CD4-positive, alpha-beta memory T cell (primary cell): ENCODE data around the gene CDC73. TPM values are rescaled to one million over a fixed set of nuclear protein-coding genes. Genes with fewer than 3 reads are reported as not detected.
A peak's percentile ranks its signal among the peaks of the same experiment; 100 is the strongest.
"Not testable (repeated sequence)": the region's sequence is repeated elsewhere in the genome, so short reads cannot be mapped to it uniquely, and the experiment has no call there.

Experiments
- CTCF ChIA-PET: fragments of 350-600 bp; sonication (Branson Sonifier 250); formaldehyde crosslinking; loops from one replicate; lab custom pipeline; 2021; ENCODE audit warnings: inconsistent platforms; ENCODE audit not compliant: partially characterized antibody; lab: Charles Lee
- POLR2A ChIA-PET: fragments of 350-600 bp; sonication (Branson Sonifier 250); formaldehyde crosslinking; loops from one replicate; lab custom pipeline; 2021; ENCODE audit not compliant: partially characterized antibody; lab: Charles Lee
- DNase-seq, 5 donors: peaks; one replicate each; pipeline versions ENCODE4 v3.0.0 to v3.0.0-alpha.2; 2020 to 2022; ENCODE audit warnings: mixed read lengths in 1 of 5
- H3K27ac ChIP-seq: one replicate; pipeline ENCODE4 v1.7.0; 2013; ENCODE audit warnings: low read depth, low read length
- H3K27me3 ChIP-seq: 2 replicates; pipeline ENCODE4 v1.7.0; 2013; ENCODE audit warnings: mild to moderate bottlenecking, low read length, moderate library complexity; ENCODE audit not compliant: insufficient read depth
- H3K36me3 ChIP-seq: 2 replicates; pipeline ENCODE4 v1.7.0; 2013; ENCODE audit warnings: mild to moderate bottlenecking, low read length, moderate library complexity; ENCODE audit not compliant: insufficient read depth
- H3K4me1 ChIP-seq: 2 replicates; pipeline ENCODE4 v1.7.0; 2013; ENCODE audit warnings: mild to moderate bottlenecking, low read length, moderate library complexity; ENCODE audit not compliant: insufficient read depth
- H3K4me3 ChIP-seq, 2 donors: one replicate each; pipeline ENCODE4 v1.7.0; 2013; ENCODE audit warnings: low read length in 2 of 2, mild to moderate bottlenecking in 1 of 2
- H3K9me3 ChIP-seq, 2 donors: one replicate each; pipeline ENCODE4 v1.7.0; 2013; ENCODE audit warnings: low read length in 2 of 2, control low read depth in 1 of 2; ENCODE audit not compliant: control insufficient read depth in 1 of 2
- H3K27ac Mint-ChIP-seq, 7 donors: one replicate each; pipeline ENCODE4 v1.8.0; 2020 to 2021; ENCODE audit warnings: mixed read lengths in 7 of 7, mild to moderate bottlenecking in 6 of 7, inconsistent platforms in 3 of 7, moderate library complexity in 3 of 7
- H3K27me3 Mint-ChIP-seq, 2 donors: one replicate each; pipeline ENCODE4 v1.8.0; 2020 to 2021; ENCODE audit warnings: mixed read lengths in 2 of 2
- H3K36me3 Mint-ChIP-seq, 2 donors: one replicate each; pipeline ENCODE4 v1.8.0; 2020 to 2021; ENCODE audit warnings: mixed read lengths in 2 of 2, inconsistent platforms in 1 of 2, mild to moderate bottlenecking in 1 of 2
- H3K4me1 Mint-ChIP-seq, 4 donors: one replicate each; pipeline ENCODE4 v1.8.0; 2020 to 2021; ENCODE audit warnings: mixed read lengths in 4 of 4, mild to moderate bottlenecking in 1 of 4
- H3K4me3 Mint-ChIP-seq, 8 donors: one replicate each; pipeline ENCODE4 v1.8.0; 2020 to 2021; ENCODE audit warnings: mixed read lengths in 8 of 8, mild to moderate bottlenecking in 7 of 8, moderate library complexity in 6 of 8, inconsistent platforms in 3 of 8
- H3K9me3 Mint-ChIP-seq, 8 donors: one replicate each; pipeline ENCODE4 v1.8.0; 2020 to 2021; ENCODE audit warnings: mixed read lengths in 8 of 8, mild to moderate bottlenecking in 5 of 8, inconsistent platforms in 3 of 8, moderate library complexity in 1 of 8
- intact Hi-C: fragments of 100-400 bp; cut with micrococcal nuclease; formaldehyde crosslinking; loops from one replicate; pipeline ENCODE4 v1.15.1; 2023
- polyA plus RNA-seq, 2 donors: library from polyadenylated mRNA; unstranded; fragments of 300-500 nt; fragmentation: Illumina TruSeq; gene quantifications; one replicate each; pipeline ENCODE4 v1.2.3, GENCODE V29; 2021
- total RNA-seq, 2 experiments: library from RNA; stranded (reverse); gene quantifications; one replicate each; pipeline ENCODE4 v1.2.3, GENCODE V29; 2021

Gene CDC73
- total and polyA plus RNA-seq, 4 experiments from 2014 or later, result 70.4 to 75.0 (median 71.3) TPM

DNA sequence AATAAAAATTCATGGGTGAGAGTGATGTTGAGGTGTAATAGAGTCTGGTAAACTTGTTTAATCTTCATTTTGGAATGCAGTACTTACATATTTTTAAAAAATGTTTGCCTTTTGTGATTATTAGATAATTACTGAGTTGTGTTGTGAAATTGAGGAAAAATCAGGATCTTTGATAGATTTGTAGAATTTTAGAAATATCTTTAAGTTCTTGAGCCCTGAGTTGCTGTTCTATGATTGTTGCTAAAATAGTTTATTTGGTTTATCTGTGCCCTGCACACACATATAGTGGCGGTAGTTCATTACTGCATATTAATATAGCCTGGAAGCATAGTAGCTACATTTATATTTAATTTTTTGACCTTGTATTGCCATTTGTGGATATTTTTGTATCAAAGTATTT is 62.9 kb downstream of the CDC73 start:
- intact Hi-C loops, result loop anchor here (5.0 to 10.0 kb wide), 4 partner anchors 153 to 980 kb away; no protein-coding TSS in a partner anchor
- H3K4me1 Mint-ChIP-seq, result peaks cover 32 to 64% (median 44%) of the 10 kb centered on the region in 4 donors
- Histone ChIP-seq H3K27me3 (no peaks in the 10 kb centered on the region), H3K36me3 (no peaks in the 10 kb centered on the region), H3K9me3 (no peaks in the 10 kb centered on the region), H3K4me3 (peak overlapping the region in 1 of 2 donors; percentile 32), H3K4me1 (peaks cover 54% of the 10 kb centered on the region), H3K27ac (peak overlapping the region; percentile 53)
- DNase-seq, result no peak
- H3K27ac Mint-ChIP-seq, result peak overlapping the region; percentile 26 to 87 (median 74)
- peak overlapping the region; percentile 70 to 92 (median 86) for H3K4me3 Mint-ChIP-seq
- ChIA-PET CTCF (interaction anchor here (1.3 to 3.8 kb wide), 5 partner anchors 32 to 1110 kb away, joined by 3 to 28 read pairs (median 9); no protein-coding TSS in a partner anchor), POLR2A (interaction anchor here (0.7 to 5.1 kb wide), 6 partner anchors 126 to 1109 kb away, joined by 3 to 65 read pairs (median 6); partner anchors contain the start of gene UCHL5)
- no peaks in the 10 kb centered on the region for H3K27me3 Mint-ChIP-seq
- H3K36me3 Mint-ChIP-seq, result peaks cover 7 to 20% of the 10 kb centered on the region in 2 donors
- H3K9me3 Mint-ChIP-seq, result peaks cover 0 to 11% (median 2%) of the 10 kb centered on the region in 8 donors

DNA sequence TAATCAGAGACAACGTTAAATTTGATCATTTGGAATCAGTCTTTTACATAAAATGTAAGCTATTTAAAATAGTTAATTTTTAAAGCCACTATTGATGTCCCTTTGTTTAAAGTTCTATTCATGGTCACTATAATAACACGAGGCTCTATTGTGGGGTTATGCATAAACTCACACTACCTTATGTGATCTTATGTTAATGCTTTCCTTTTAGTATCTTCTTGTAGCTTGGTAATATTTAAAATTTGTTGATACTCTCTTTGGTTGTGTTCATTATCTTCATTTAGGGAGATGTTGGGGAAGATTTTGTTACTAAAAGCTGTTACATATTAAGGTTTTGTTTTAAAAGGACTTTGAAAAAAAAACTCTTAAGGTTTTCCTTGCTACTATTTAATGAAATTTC is 63.4 kb downstream of the CDC73 start:
- Mint-ChIP-seq H3K4me1 (peaks cover 36 to 68% (median 46%) of the 10 kb centered on the region in 4 donors), H3K27ac (peak overlapping the region; percentile 74 to 90 (median 82)), H3K4me3 (peak overlapping the region; percentile 70 to 92 (median 86)), H3K27me3 (no peaks in the 10 kb centered on the region), H3K9me3 (peaks cover 0 to 10% (median 1%) of the 10 kb centered on the region in 8 donors), H3K36me3 (peaks cover 7 to 18% of the 10 kb centered on the region in 2 donors)
- intact Hi-C loops, result loop anchor here (10.0 kb wide), 3 partner anchors 280 to 980 kb away; no protein-coding TSS in a partner anchor
- Histone ChIP-seq H3K4me1 (peaks cover 58% of the 10 kb centered on the region), H3K9me3 (no peaks in the 10 kb centered on the region), H3K27me3 (no peaks in the 10 kb centered on the region), H3K36me3 (no peaks in the 10 kb centered on the region), H3K27ac (peak overlapping the region; percentile 53), H3K4me3 (peak overlapping the region in 1 of 2 donors; percentile 32)
- ChIA-PET CTCF (interaction anchor here (1.1 to 3.8 kb wide), 6 partner anchors 31 to 1109 kb away, joined by 3 to 28 read pairs (median 6); no protein-coding TSS in a partner anchor), POLR2A (interaction anchor here (1.2 to 5.1 kb wide), 7 partner anchors 28 to 295 kb away, joined by 4 to 65 read pairs (median 6); no protein-coding TSS in a partner anchor)
- DNase-seq, result no peak

DNA sequence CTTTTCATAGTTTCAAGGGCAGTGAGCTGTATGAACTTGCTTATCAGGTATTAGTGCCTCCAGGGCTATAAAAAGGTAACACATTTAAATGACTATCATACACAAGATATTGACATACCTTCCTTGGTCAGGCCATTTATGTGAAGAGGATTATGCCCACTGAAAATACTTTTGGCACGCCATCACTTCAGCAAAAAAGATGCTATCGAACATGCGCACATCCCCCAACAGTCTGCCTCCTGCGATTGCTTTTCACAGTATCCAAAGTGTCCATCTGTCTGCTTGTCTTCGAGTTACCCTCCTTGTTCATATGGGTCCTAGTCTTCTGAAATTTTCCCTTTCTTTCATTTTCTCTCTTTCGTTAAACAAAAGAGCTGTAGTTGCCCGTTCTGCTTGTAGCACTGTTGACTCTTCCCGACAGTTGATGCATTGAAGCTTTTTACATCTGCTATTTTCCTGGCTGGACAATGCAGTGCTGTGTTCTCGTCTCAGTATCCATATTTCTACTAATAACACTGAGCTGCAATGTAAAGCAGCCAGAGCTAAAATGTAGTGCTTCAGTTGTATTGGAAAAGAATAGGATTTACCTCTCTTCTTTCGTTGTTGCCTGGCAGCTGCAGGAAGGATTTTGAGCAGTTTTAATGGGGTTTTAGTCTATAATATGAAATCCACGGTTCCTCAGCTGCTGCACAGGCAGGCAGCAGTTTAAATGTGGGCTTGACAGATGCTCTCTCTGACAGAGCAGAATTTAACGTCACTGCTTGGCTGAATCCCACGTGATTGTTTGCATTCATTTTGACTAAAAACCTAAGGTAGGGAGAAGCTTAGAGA is 64.3 kb downstream of the CDC73 start, which contains the start of gene B3GALT2:
Gene B3GALT2, minus strand, starts transcription at position 713 of the 831 bp plus-strand sequence. CDS start 5,051 bp downstream, outside the sequence.
- CTCF ChIA-PET, result interaction anchor here (0.8 to 3.8 kb wide), 10 partner anchors 30 to 1109 kb away, joined by 3 to 28 read pairs (median 3); partner anchors contain the start of gene CDC73
- intact Hi-C loops, result loop anchor here (10.0 kb wide), 3 partner anchors 279 to 979 kb away; no protein-coding TSS in a partner anchor

DNA sequence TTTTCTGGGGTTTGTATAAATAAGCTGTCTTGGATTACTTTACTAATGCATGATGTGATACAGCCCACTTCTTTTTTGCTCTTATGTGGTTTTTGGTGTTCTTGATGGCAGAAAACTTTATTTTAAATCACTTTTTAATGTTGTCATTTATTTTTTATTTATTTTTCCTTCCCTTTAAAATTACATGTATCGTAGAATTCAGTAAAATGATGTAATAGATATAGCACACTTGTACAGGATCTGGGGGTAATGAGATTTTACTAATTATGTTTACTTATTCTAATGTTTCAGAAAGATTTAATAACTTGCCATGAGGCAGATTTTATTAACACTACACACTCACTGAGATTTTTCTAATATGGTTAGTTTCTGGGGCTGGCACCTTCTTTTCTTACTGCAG is 65.3 kb downstream of the CDC73 start:
- Mint-ChIP-seq H3K9me3 (peaks cover 0 to 4% (median 0%) of the 10 kb centered on the region in 8 donors), H3K36me3 (peaks cover 2 to 6% of the 10 kb centered on the region in 2 donors), H3K27ac (peak overlapping the region; percentile 25 to 90 (median 79)), H3K27me3 (no peaks in the 10 kb centered on the region), H3K4me1 (peaks cover 36 to 66% (median 44%) of the 10 kb centered on the region in 4 donors), H3K4me3 (peak overlapping the region in 5 of 8 donors; percentile 70 to 92 (median 82))
- no peak for DNase-seq
- Histone ChIP-seq H3K4me3 (no peak overlapping the region), H3K27me3 (no peaks in the 10 kb centered on the region), H3K4me1 (peaks cover 57% of the 10 kb centered on the region), H3K36me3 (no peaks in the 10 kb centered on the region), H3K27ac (peak overlapping the region; percentile 53), H3K9me3 (no peaks in the 10 kb centered on the region)
- CTCF ChIA-PET, result interaction anchor here (0.8 to 3.8 kb wide), 4 partner anchors 66 to 1108 kb away, joined by 3 to 28 read pairs (median 3); partner anchors contain the start of gene CDC73
- POLR2A ChIA-PET, result interaction anchor here (0.6 to 5.1 kb wide), 11 partner anchors 65 to 1102 kb away, joined by 3 to 65 read pairs (median 5); no protein-coding TSS in a partner anchor
- intact Hi-C loops, result loop anchor here (10.0 kb wide), 3 partner anchors 278 to 978 kb away; no protein-coding TSS in a partner anchor

More for the DNA sequence above, 64.3 kb downstream of the CDC73 start, which contains the start of gene B3GALT2:
- H3K27ac ChIP-seq, result peak within 1 kb of the TSS; percentile 53
- Mint-ChIP-seq H3K36me3 (peaks cover 7 to 9% of the 10 kb centered on the region in 2 donors), H3K4me3 (peak within 1 kb of the TSS; percentile 70 to 92 (median 86)), H3K27ac (peak within 1 kb of the TSS; percentile 78 to 92 (median 86)), H3K27me3 (no peaks in the 10 kb centered on the region), H3K9me3 (peaks cover 0 to 5% (median 0%) of the 10 kb centered on the region in 8 donors), H3K4me1 (peaks cover 42 to 75% (median 50%) of the 10 kb centered on the region in 4 donors)
- no peaks in the 10 kb centered on the region for H3K36me3 ChIP-seq
- POLR2A ChIA-PET, result interaction anchor here (0.6 to 5.1 kb wide), 14 partner anchors 27 to 1108 kb away, joined by 3 to 65 read pairs (median 4); no protein-coding TSS in a partner anchor
- peak; percentile 34 to 59 (median 43) for DNase-seq
- H3K27me3 ChIP-seq, result no peaks in the 10 kb centered on the region
- H3K4me1 ChIP-seq, result peaks cover 65% of the 10 kb centered on the region
- peak within 1 kb of the TSS; percentile 14 to 32 for H3K4me3 ChIP-seq
- no peaks in the 10 kb centered on the region for H3K9me3 ChIP-seq

DNA sequence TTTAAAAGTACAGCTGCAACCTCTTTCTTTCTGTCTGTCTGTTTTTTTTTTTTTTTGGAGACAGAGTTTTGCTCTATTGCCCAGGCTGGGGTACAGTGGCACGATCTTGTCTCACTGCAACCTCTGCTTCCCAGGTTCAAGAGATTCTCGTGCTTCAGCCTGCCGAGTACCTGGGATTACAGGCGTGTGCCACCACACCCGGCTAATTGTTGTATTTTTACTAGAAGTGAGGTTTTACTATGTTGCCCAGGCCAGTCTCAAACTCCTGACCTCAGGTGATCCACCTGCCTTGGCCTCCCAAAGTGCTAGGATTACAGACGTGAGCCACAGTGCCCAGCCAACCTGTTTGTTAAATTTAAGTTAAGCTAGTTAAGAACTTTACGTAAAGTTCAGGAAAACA is 67.1 kb downstream of the CDC73 start:
- peak overlapping the region in 3 of 7 donors; percentile 18 to 61 (median 57) for H3K27ac Mint-ChIP-seq
- intact Hi-C loops, result loop anchor here (10.0 kb wide), 3 partner anchors 276 to 976 kb away; no protein-coding TSS in a partner anchor
- CTCF ChIA-PET, result interaction anchor here (1.2 to 3.8 kb wide), 4 partner anchors 149 to 1108 kb away, joined by 3 to 28 read pairs (median 9); no protein-coding TSS in a partner anchor
- H3K9me3 ChIP-seq, H3K27me3 Mint-ChIP-seq, H3K4me3 ChIP-seq, H3K27ac ChIP-seq, H3K27me3 ChIP-seq, DNase-seq, H3K36me3 ChIP-seq, H3K9me3 Mint-ChIP-seq: not testable (repeated sequence)
- peaks cover 17% of the 10 kb centered on the region in 2 donors for H3K36me3 Mint-ChIP-seq
- H3K4me1 ChIP-seq, result peaks cover 51% of the 10 kb centered on the region
- peaks cover 38 to 71% (median 50%) of the 10 kb centered on the region in 4 donors for H3K4me1 Mint-ChIP-seq
- H3K4me3 Mint-ChIP-seq, result peak overlapping the region in 3 of 8 donors; percentile 2 to 27 (median 9)
- POLR2A ChIA-PET, result interaction anchor here (0.7 to 0.8 kb wide), 2 partner anchors 12 to 122 kb away, joined by 3 read pairs; no protein-coding TSS in a partner anchor

DNA sequence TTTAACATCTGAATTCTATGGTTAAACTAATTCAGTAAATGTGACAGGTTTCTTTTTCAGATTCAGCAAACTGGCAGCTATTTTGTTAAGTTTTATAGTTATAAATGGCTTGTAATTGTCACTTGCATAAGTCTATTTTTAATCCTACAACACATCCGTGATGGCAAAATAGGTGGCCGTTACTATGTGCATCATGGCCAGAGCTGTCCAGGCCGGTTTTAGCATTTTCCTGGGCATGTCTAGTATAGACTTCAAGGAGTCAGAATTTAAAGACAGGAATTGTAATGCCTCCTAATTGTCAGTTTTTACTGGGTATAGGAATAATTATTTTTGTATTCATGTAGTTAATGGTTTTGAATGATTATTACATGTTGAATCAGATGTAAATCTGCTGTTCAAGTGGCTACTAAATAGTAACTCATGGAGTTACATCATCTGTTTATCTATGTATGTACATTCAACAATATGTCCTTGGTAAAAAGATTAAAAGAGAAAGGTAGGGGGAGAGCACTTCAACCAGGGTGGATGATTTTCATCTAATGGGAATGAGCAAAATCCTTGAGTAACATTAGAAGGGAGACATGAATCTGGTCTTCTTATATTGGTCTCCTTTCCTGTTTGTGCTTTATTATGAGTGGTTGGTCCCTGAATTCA is 67.7 kb downstream of the CDC73 start:
- Histone ChIP-seq H3K9me3 (peaks cover 0 to 5% of the 10 kb centered on the region in 2 donors), H3K4me1 (peaks cover 51% of the 10 kb centered on the region), H3K36me3 (peaks cover 4% of the 10 kb centered on the region), H3K27me3 (no peaks in the 10 kb centered on the region), H3K27ac (no peak overlapping the region), H3K4me3 (no peak overlapping the region)
- Mint-ChIP-seq H3K9me3 (peaks cover 0 to 8% (median 0%) of the 10 kb centered on the region in 8 donors), H3K27me3 (no peaks in the 10 kb centered on the region), H3K27ac (peak overlapping the region in 5 of 7 donors; percentile 5 to 78 (median 60)), H3K4me3 (peak overlapping the region in 3 of 8 donors; percentile 5 to 45 (median 6)), H3K36me3 (peaks cover 18 to 23% of the 10 kb centered on the region in 2 donors), H3K4me1 (peaks cover 36 to 73% (median 54%) of the 10 kb centered on the region in 4 donors)
- no peak for DNase-seq
- CTCF ChIA-PET, result interaction anchor here (1.0 to 3.1 kb wide), 6 partner anchors 10 to 1108 kb away, joined by 3 to 13 read pairs (median 4); no protein-coding TSS in a partner anchor
- POLR2A ChIA-PET, result interaction anchor here (0.7 to 1.8 kb wide), 3 partner anchors 21 to 270 kb away, joined by 3 to 5 read pairs (median 3); no protein-coding TSS in a partner anchor
- intact Hi-C loops, result loop anchor here (10.0 kb wide), 3 partner anchors 275 to 975 kb away; no protein-coding TSS in a partner anchor
